ENCODE results near the gene ZMYND8.

DNA sequence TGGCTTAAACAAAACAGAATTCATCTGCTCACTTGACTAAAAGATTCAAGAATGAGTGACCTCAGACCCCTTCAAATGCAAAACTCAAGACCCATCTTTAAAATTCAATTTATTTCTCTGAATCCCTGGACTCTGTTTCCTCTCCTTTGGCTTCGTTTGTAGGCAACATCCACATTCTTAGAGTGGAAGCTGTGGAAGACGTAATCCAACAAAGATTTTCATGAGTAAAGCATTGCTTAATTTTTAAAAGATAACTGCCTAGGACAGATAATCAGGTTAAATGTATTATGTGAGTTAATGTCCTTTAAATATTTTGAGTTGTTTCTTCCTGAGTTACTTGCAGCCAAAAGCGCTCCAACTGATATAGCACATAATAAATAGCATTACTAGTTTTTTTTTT lies 164.5 kb downstream of the ZMYND8 start:
- TF ChIP-seq, protein P1, sequence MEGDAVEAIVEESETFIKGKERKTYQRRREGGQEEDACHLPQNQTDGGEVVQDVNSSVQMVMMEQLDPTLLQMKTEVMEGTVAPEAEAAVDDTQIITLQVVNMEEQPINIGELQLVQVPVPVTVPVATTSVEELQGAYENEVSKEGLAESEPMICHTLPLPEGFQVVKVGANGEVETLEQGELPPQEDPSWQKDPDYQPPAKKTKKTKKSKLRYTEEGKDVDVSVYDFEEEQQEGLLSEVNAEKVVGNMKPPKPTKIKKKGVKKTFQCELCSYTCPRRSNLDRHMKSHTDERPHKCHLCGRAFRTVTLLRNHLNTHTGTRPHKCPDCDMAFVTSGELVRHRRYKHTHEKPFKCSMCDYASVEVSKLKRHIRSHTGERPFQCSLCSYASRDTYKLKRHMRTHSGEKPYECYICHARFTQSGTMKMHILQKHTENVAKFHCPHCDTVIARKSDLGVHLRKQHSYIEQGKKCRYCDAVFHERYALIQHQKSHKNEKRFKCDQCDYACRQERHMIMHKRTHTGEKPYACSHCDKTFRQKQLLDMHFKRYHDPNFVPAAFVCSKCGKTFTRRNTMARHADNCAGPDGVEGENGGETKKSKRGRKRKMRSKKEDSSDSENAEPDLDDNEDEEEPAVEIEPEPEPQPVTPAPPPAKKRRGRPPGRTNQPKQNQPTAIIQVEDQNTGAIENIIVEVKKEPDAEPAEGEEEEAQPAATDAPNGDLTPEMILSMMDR (IDR thresholded peaks at IDR 0.05): no peak
- no peak for TF ChIP-seq POLR2A (IDR thresholded peaks at IDR 0.05)

Data from testis (tissue), 2 donors.